HL-60 (cell line): ENCODE results near the gene RNF14.

Source experiments
- GABPA ChIP-seq: IDR thresholded peaks from 2 replicates; pipeline ENCODE4 v1.6.1; 2012; ENCODE audit warnings: low read depth
- POLR2AphosphoS5 ChIP-seq: IDR thresholded peaks from 2 replicates; pipeline ENCODE4 v1.6.1; 2012; ENCODE audit warnings: low read depth
- TF ChIP-seq, protein P1 (sequence below): IDR thresholded peaks from one replicate; pipeline ENCODE4 v1.5.1; 2011; ENCODE audit warnings: low read length, control low read depth, inconsistent platforms; ENCODE audit not compliant: insufficient read depth
- TF ChIP-seq, protein P2 (sequence below): IDR thresholded peaks from 2 replicates; pipeline ENCODE4 v1.6.1; 2012; ENCODE audit warnings: low read depth; ENCODE audit not compliant: insufficient replicate concordance

DNA sequence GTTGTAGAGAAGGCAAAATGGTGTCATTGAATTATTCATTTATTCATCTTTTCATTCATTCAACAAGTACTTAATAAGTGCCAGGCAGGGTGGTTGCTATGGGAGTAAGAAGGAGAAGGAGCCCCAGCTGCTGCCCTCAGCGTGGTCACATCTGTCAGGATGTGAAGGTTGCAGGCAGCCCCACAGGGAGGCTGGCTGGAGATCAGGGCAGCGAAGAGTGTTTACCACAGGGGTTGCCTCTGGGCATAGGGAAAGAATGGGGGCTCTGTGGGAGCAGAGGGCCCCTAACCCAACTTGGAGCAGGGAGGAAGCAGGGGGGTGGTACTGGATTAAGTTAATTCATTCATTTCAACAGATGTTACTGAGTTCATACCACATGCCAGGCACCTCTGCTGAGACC is 16.9 kb upstream of the RNF14 start:
- TF ChIP-seq, protein P1, sequence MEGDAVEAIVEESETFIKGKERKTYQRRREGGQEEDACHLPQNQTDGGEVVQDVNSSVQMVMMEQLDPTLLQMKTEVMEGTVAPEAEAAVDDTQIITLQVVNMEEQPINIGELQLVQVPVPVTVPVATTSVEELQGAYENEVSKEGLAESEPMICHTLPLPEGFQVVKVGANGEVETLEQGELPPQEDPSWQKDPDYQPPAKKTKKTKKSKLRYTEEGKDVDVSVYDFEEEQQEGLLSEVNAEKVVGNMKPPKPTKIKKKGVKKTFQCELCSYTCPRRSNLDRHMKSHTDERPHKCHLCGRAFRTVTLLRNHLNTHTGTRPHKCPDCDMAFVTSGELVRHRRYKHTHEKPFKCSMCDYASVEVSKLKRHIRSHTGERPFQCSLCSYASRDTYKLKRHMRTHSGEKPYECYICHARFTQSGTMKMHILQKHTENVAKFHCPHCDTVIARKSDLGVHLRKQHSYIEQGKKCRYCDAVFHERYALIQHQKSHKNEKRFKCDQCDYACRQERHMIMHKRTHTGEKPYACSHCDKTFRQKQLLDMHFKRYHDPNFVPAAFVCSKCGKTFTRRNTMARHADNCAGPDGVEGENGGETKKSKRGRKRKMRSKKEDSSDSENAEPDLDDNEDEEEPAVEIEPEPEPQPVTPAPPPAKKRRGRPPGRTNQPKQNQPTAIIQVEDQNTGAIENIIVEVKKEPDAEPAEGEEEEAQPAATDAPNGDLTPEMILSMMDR: no peak
- TF ChIP-seq, protein P2, sequence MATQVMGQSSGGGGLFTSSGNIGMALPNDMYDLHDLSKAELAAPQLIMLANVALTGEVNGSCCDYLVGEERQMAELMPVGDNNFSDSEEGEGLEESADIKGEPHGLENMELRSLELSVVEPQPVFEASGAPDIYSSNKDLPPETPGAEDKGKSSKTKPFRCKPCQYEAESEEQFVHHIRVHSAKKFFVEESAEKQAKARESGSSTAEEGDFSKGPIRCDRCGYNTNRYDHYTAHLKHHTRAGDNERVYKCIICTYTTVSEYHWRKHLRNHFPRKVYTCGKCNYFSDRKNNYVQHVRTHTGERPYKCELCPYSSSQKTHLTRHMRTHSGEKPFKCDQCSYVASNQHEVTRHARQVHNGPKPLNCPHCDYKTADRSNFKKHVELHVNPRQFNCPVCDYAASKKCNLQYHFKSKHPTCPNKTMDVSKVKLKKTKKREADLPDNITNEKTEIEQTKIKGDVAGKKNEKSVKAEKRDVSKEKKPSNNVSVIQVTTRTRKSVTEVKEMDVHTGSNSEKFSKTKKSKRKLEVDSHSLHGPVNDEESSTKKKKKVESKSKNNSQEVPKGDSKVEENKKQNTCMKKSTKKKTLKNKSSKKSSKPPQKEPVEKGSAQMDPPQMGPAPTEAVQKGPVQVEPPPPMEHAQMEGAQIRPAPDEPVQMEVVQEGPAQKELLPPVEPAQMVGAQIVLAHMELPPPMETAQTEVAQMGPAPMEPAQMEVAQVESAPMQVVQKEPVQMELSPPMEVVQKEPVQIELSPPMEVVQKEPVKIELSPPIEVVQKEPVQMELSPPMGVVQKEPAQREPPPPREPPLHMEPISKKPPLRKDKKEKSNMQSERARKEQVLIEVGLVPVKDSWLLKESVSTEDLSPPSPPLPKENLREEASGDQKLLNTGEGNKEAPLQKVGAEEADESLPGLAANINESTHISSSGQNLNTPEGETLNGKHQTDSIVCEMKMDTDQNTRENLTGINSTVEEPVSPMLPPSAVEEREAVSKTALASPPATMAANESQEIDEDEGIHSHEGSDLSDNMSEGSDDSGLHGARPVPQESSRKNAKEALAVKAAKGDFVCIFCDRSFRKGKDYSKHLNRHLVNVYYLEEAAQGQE: no peak
- TF ChIP-seq POLR2AphosphoS5: no peak
- TF ChIP-seq GABPA: no peak
